Fibroblast of mammary gland (primary cell): ENCODE measurements around the gene SMIM31.

Experiments
- DNase-seq: peaks from one replicate; pipeline ENCODE4 v3.0.0-alpha.2; 2010; ENCODE audit warnings: low read depth
- H3K4me3 ChIP-seq: 2 replicates; pipeline ENCODE4 v1.5.1; 2011; ENCODE audit warnings: low read depth, mild to moderate bottlenecking, low read length, moderate library complexity; ENCODE audit not compliant: control insufficient read depth
- CTCF ChIP-seq: conservative IDR thresholded peaks from 2 replicates; pipeline ENCODE4 v1.5.1; 2011; ENCODE audit warnings: low read depth, low read length, inconsistent platforms; ENCODE audit not compliant: control insufficient read depth, insufficient read depth

SMIM31 gene

GRCh38 chr4:164772076-164772475, 18.1 kb downstream of the SMIM31 start:
- no peak for DNase-seq
- no peak for TF ChIP-seq CTCF
- H3K4me3 ChIP-seq = no peak overlapping the region

GRCh38 chr4:164779080-164779479, 25.1 kb downstream of the SMIM31 start:
- no peak for DNase-seq
- H3K4me3 ChIP-seq = no peak overlapping the region
- no peak for TF ChIP-seq CTCF

GRCh38 chr4:164779811-164780216, 25.9 kb downstream of the SMIM31 start:
- peak; percentile 62 for DNase-seq
- TF ChIP-seq CTCF = peak; percentile 98
- no peak overlapping the region for H3K4me3 ChIP-seq

- DNase-seq = no peak
- TF ChIP-seq CTCF = no peak
Observed at GRCh38 chr4:164780839-164781238, 26.9 kb downstream of the SMIM31 start.

GRCh38 chr4:164783976-164784375, 30.0 kb downstream of the SMIM31 start:
- TF ChIP-seq CTCF = no peak

More at GRCh38 chr4:164780839-164781238, 26.9 kb downstream of the SMIM31 start:
- no peak overlapping the region for H3K4me3 ChIP-seq

GRCh38 chr4:164789047-164789446, 35.1 kb downstream of the SMIM31 start:
- TF ChIP-seq CTCF = no peak
- DNase-seq = no peak
- no peak overlapping the region for H3K4me3 ChIP-seq

More at GRCh38 chr4:164783976-164784375, 30.0 kb downstream of the SMIM31 start:
- DNase-seq = no peak
- H3K4me3 ChIP-seq = no peak overlapping the region

- H3K4me3 ChIP-seq = no peak overlapping the region
- no peak for TF ChIP-seq CTCF
- no peak for DNase-seq
Observed at GRCh38 chr4:164790249-164790648, 36.3 kb downstream of the SMIM31 start.
